ENCODE data around the gene NOVA1. TPM values are rescaled to one million over a fixed set of nuclear protein-coding genes. Genes with fewer than 3 reads are reported as not detected.
A peak's percentile ranks its signal among the peaks of the same experiment; 100 is the strongest.

NOVA1 gene
- polyA plus RNA-seq, 1 donor from 2014 or later = 121 TPM

GRCh38 chr14:26594756-26595545, 2.9 kb downstream of the NOVA1 start:
- no peaks in the 10 kb centered on the region for H3K9me2 ChIP-seq (ENCODE audit: insufficient read depth, low read length)
- no peaks in the 10 kb centered on the region for H4K20me1 ChIP-seq (ENCODE audit: insufficient read depth)
- H3K27ac ChIP-seq (ENCODE audit: low read length) = peak overlapping the region; percentile 99
- peaks cover 69% of the 10 kb centered on the region for H3K79me2 ChIP-seq (replicated peaks; ENCODE audit: insufficient read depth, low read length)
- H3K9me3 ChIP-seq (ENCODE audit: low read length) = no peaks in the 10 kb centered on the region
- peak overlapping the region; percentile 96 for H3K9ac ChIP-seq (ENCODE audit: low read length)
- no peak overlapping the region for H2AFZ ChIP-seq (ENCODE audit: low read depth, low read length)
- no peaks in the 10 kb centered on the region for H3K36me3 ChIP-seq (ENCODE audit: insufficient read depth, low read length)
- H3K4me3 ChIP-seq (ENCODE audit: low read length) = peak overlapping the region; percentile 84
- no peaks in the 10 kb centered on the region for H3K27me3 ChIP-seq (ENCODE audit: insufficient read depth, low read depth, low read length)
- TF ChIP-seq, protein P1, sequence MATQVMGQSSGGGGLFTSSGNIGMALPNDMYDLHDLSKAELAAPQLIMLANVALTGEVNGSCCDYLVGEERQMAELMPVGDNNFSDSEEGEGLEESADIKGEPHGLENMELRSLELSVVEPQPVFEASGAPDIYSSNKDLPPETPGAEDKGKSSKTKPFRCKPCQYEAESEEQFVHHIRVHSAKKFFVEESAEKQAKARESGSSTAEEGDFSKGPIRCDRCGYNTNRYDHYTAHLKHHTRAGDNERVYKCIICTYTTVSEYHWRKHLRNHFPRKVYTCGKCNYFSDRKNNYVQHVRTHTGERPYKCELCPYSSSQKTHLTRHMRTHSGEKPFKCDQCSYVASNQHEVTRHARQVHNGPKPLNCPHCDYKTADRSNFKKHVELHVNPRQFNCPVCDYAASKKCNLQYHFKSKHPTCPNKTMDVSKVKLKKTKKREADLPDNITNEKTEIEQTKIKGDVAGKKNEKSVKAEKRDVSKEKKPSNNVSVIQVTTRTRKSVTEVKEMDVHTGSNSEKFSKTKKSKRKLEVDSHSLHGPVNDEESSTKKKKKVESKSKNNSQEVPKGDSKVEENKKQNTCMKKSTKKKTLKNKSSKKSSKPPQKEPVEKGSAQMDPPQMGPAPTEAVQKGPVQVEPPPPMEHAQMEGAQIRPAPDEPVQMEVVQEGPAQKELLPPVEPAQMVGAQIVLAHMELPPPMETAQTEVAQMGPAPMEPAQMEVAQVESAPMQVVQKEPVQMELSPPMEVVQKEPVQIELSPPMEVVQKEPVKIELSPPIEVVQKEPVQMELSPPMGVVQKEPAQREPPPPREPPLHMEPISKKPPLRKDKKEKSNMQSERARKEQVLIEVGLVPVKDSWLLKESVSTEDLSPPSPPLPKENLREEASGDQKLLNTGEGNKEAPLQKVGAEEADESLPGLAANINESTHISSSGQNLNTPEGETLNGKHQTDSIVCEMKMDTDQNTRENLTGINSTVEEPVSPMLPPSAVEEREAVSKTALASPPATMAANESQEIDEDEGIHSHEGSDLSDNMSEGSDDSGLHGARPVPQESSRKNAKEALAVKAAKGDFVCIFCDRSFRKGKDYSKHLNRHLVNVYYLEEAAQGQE (IDR thresholded peaks at IDR 0.05; ENCODE audit: borderline replicate concordance) = peak; percentile 3
- TF ChIP-seq, protein P2, sequence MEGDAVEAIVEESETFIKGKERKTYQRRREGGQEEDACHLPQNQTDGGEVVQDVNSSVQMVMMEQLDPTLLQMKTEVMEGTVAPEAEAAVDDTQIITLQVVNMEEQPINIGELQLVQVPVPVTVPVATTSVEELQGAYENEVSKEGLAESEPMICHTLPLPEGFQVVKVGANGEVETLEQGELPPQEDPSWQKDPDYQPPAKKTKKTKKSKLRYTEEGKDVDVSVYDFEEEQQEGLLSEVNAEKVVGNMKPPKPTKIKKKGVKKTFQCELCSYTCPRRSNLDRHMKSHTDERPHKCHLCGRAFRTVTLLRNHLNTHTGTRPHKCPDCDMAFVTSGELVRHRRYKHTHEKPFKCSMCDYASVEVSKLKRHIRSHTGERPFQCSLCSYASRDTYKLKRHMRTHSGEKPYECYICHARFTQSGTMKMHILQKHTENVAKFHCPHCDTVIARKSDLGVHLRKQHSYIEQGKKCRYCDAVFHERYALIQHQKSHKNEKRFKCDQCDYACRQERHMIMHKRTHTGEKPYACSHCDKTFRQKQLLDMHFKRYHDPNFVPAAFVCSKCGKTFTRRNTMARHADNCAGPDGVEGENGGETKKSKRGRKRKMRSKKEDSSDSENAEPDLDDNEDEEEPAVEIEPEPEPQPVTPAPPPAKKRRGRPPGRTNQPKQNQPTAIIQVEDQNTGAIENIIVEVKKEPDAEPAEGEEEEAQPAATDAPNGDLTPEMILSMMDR (IDR thresholded peaks at IDR 0.05; ENCODE audit: poor library complexity, severe bottlenecking) = no peak
- no peak for TF ChIP-seq POLR2AphosphoS5 (IDR thresholded peaks at IDR 0.05)
- TF ChIP-seq SMC3 (conservative IDR thresholded peaks at IDR 0.05; ENCODE audit: poor library complexity) = no peak
- no peak for TF ChIP-seq EZH2 (IDR thresholded peaks at IDR 0.05; ENCODE audit: borderline replicate concordance, insufficient read depth, low read length, poor library complexity, severe bottlenecking)
- peak overlapping the region; percentile 88 for H3K4me2 ChIP-seq (ENCODE audit: low read length)
- H3F3A ChIP-seq (ENCODE audit: insufficient read depth, low read length, poor library complexity, severe bottlenecking) = no peaks in the 10 kb centered on the region

DNA sequence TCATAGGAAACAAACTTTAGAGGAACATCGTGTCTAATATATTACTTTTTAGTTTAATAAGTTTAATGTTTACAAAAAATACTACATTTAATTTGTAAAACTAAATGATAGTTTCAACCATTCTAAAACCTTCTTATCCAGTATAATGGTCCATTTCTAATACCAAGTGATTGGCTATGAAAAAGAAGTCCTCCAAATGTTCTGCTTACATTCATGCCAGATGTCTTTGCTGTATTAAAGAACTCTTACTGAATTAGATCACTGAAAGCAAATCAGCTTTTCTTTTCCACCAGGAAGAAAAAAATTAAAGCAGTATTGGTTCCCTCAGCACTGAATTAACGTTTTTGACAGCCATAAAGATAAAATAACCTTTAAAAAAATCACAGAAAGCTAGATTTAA, 3.7 kb downstream of the NOVA1 start:
- Histone ChIP-seq H3K79me2 (replicated peaks; ENCODE audit: insufficient read depth, low read length) (peaks cover 77% of the 10 kb centered on the region), H2AFZ (ENCODE audit: low read depth, low read length) (no peak overlapping the region), H3K9me2 (ENCODE audit: insufficient read depth, low read length) (no peaks in the 10 kb centered on the region), H3K4me3 (ENCODE audit: low read length) (peak overlapping the region; percentile 84), H3F3A (ENCODE audit: insufficient read depth, low read length, poor library complexity, severe bottlenecking) (no peaks in the 10 kb centered on the region), H3K4me2 (ENCODE audit: low read length) (peak overlapping the region; percentile 88), H3K9me3 (ENCODE audit: low read length) (no peaks in the 10 kb centered on the region), H3K36me3 (ENCODE audit: insufficient read depth, low read length) (no peaks in the 10 kb centered on the region), H3K9ac (ENCODE audit: low read length) (peak overlapping the region; percentile 96), H3K27me3 (ENCODE audit: insufficient read depth, low read depth, low read length) (no peaks in the 10 kb centered on the region), H4K20me1 (ENCODE audit: insufficient read depth) (no peaks in the 10 kb centered on the region), H3K27ac (ENCODE audit: low read length) (peak overlapping the region; percentile 99)
- TF ChIP-seq POLR2AphosphoS5 (IDR thresholded peaks at IDR 0.05) = no peak
- TF ChIP-seq, protein P1 (IDR thresholded peaks at IDR 0.05; ENCODE audit: borderline replicate concordance) = no peak
- TF ChIP-seq MXI1 (conservative IDR thresholded peaks at IDR 0.05; ENCODE audit: poor library complexity, severe bottlenecking) = no peak
- TF ChIP-seq, protein P2 (IDR thresholded peaks at IDR 0.05; ENCODE audit: poor library complexity, severe bottlenecking) = no peak
- no peak for TF ChIP-seq EP300 (conservative IDR thresholded peaks at IDR 0.05; ENCODE audit: poor library complexity, severe bottlenecking)
- no peak for TF ChIP-seq SMC3 (conservative IDR thresholded peaks at IDR 0.05; ENCODE audit: poor library complexity)
- TF ChIP-seq RAD21 (conservative IDR thresholded peaks at IDR 0.05) = no peak
- no peak for TF ChIP-seq TAF1 (IDR thresholded peaks at IDR 0.05; ENCODE audit: low read depth)
- no peak for TF ChIP-seq EZH2 (IDR thresholded peaks at IDR 0.05; ENCODE audit: borderline replicate concordance, insufficient read depth, low read length, poor library complexity, severe bottlenecking)

All from neural cell (in vitro differentiated cells).